ENCODE measurements around the gene IL4R. TPM values are rescaled to one million over a fixed set of nuclear protein-coding genes. Genes with fewer than 3 reads are reported as not detected.
"Not testable (repeated sequence)": the region's sequence is repeated elsewhere in the genome, so short reads cannot be mapped to it uniquely, and the experiment has no call there.

Gene IL4R
- total RNA-seq, 1 donor from 2014 or later = 6.8 TPM

GRCh38 chr16:27287051-27287811 is 26.5 kb upstream of the IL4R start:
- peaks cover 3% of the 10 kb centered on the region for H3K9me3 Mint-ChIP-seq
- DNase-seq (ENCODE audit: low spot score in 2 of 2, unreplicated experiment in 2 of 2) = no peak
- no peaks in the 10 kb centered on the region for H3K4me1 Mint-ChIP-seq
- H3K36me3 Mint-ChIP-seq = no peaks in the 10 kb centered on the region
- H3K4me3 Mint-ChIP-seq = no peak overlapping the region
- no peak overlapping the region for H3K27ac Mint-ChIP-seq
- no peaks in the 10 kb centered on the region for H3K27me3 Mint-ChIP-seq (ENCODE audit: low read depth)
- TF ChIP-seq CTCF (IDR thresholded peaks at IDR 0.05; ENCODE audit: unreplicated experiment) = no peak

- TF ChIP-seq CTCF (IDR thresholded peaks at IDR 0.05; ENCODE audit: unreplicated experiment) = no peak
- Mint-ChIP-seq H3K27me3 (ENCODE audit: low read depth) (no peaks in the 10 kb centered on the region), H3K4me3 (no peak overlapping the region), H3K9me3 (peaks cover 3% of the 10 kb centered on the region), H3K27ac (no peak overlapping the region), H3K4me1 (no peaks in the 10 kb centered on the region), H3K36me3 (no peaks in the 10 kb centered on the region)
- no peak for DNase-seq (ENCODE audit: low spot score in 2 of 2, unreplicated experiment in 2 of 2)
These were observed 25.9 kb upstream of the IL4R start for GRCh38 chr16:27287887-27288286.

GRCh38 chr16:27288313-27288712 is 25.5 kb upstream of the IL4R start:
- not testable (repeated sequence) for H3K9me3 Mint-ChIP-seq; H3K27ac Mint-ChIP-seq; H3K4me1 Mint-ChIP-seq; H3K27me3 Mint-ChIP-seq (ENCODE audit: low read depth); H3K36me3 Mint-ChIP-seq; DNase-seq (ENCODE audit: low spot score in 2 of 2, unreplicated experiment in 2 of 2); H3K4me3 Mint-ChIP-seq

GRCh38 chr16:27289669-27290068 is 24.1 kb upstream of the IL4R start:
- DNase-seq (ENCODE audit: low spot score in 2 of 2, unreplicated experiment in 2 of 2) = no peak
- no peak for TF ChIP-seq CTCF (IDR thresholded peaks at IDR 0.05; ENCODE audit: unreplicated experiment)
- peaks cover 3% of the 10 kb centered on the region for H3K9me3 Mint-ChIP-seq
- H3K36me3 Mint-ChIP-seq = no peaks in the 10 kb centered on the region
- no peak overlapping the region for H3K27ac Mint-ChIP-seq
- H3K4me3 Mint-ChIP-seq = no peak overlapping the region
- H3K4me1 Mint-ChIP-seq = no peaks in the 10 kb centered on the region
- H3K27me3 Mint-ChIP-seq (ENCODE audit: low read depth) = no peaks in the 10 kb centered on the region

- DNase-seq (ENCODE audit: low spot score in 2 of 2, unreplicated experiment in 2 of 2) = no peak
- no peaks in the 10 kb centered on the region for H3K4me1 Mint-ChIP-seq
- H3K36me3 Mint-ChIP-seq = no peaks in the 10 kb centered on the region
- H3K27me3 Mint-ChIP-seq (ENCODE audit: low read depth) = no peaks in the 10 kb centered on the region
- no peak overlapping the region for H3K27ac Mint-ChIP-seq
- peaks cover 3% of the 10 kb centered on the region for H3K9me3 Mint-ChIP-seq
- no peak for TF ChIP-seq CTCF (IDR thresholded peaks at IDR 0.05; ENCODE audit: unreplicated experiment)
- no peak overlapping the region for H3K4me3 Mint-ChIP-seq
These were observed 23.2 kb upstream of the IL4R start for GRCh38 chr16:27290562-27290961.

GRCh38 chr16:27291106-27291505 is 22.7 kb upstream of the IL4R start:
- DNase-seq (ENCODE audit: low spot score in 2 of 2, unreplicated experiment in 2 of 2) = no peak
- Mint-ChIP-seq H3K9me3 (peaks cover 3% of the 10 kb centered on the region), H3K27ac (no peak overlapping the region), H3K36me3 (no peaks in the 10 kb centered on the region), H3K27me3 (ENCODE audit: low read depth) (no peaks in the 10 kb centered on the region), H3K4me1 (no peaks in the 10 kb centered on the region), H3K4me3 (no peak overlapping the region)
- no peak for TF ChIP-seq CTCF (IDR thresholded peaks at IDR 0.05; ENCODE audit: unreplicated experiment)
